GM10266 (cell line): Measurements from ENCODE around the gene TTC13.

Experiments used
- DNase-seq: peaks from one replicate; pipeline ENCODE4 v3.0.0; 2012; ENCODE audit errors: extremely low spot score
- CTCF ChIP-seq: IDR thresholded peaks from 2 replicates; pipeline ENCODE4 v1.5.1; 2012; ENCODE audit warnings: mild to moderate bottlenecking, low read depth; ENCODE audit not compliant: control insufficient read depth, insufficient read depth; ENCODE audit errors: missing control alignments

The TTC13 gene

GRCh38 chr1:230948903-230949302 is 29.8 kb downstream of the TTC13 start:
- DNase-seq = no peak
- no peak for TF ChIP-seq CTCF

- no peak for TF ChIP-seq CTCF
- DNase-seq = no peak
These were observed 30.4 kb downstream of the TTC13 start for GRCh38 chr1:230948301-230948700.

- no peak for TF ChIP-seq CTCF
- no peak for DNase-seq
These were observed 35.5 kb downstream of the TTC13 start for GRCh38 chr1:230943048-230943593.

- TF ChIP-seq CTCF = no peak
- no peak for DNase-seq
These were observed 37.8 kb downstream of the TTC13 start for GRCh38 chr1:230940848-230941247.

GRCh38 chr1:230939806-230940489 is 38.7 kb downstream of the TTC13 start:
- no peak for DNase-seq
- TF ChIP-seq CTCF = no peak

- TF ChIP-seq CTCF = no peak
- no peak for DNase-seq
These were observed 39.7 kb downstream of the TTC13 start for GRCh38 chr1:230938924-230939368.

GRCh38 chr1:230937371-230937770 is 41.3 kb downstream of the TTC13 start:
- DNase-seq = no peak
- no peak for TF ChIP-seq CTCF
